IPS-20b (cell line): Measurements from ENCODE around the gene LAT.
"Not testable (repeated sequence)": the region's sequence is repeated elsewhere in the genome, so short reads cannot be mapped to it uniquely, and the experiment has no call there.

Experiments
- H3K27ac ChIP-seq: one replicate; pipeline ENCODE4 v1.5.1; 2013; ENCODE audit warnings: low read length
- H3K27me3 ChIP-seq: 2 replicates; pipeline ENCODE4 v1.6.1; 2013; ENCODE audit warnings: mild to moderate bottlenecking, low read length, inconsistent platforms; ENCODE audit not compliant: insufficient read depth
- H3K36me3 ChIP-seq: 2 replicates; pipeline ENCODE4 v1.6.1; 2013; ENCODE audit warnings: low read depth, mild to moderate bottlenecking, inconsistent platforms, low read length, moderate library complexity; ENCODE audit not compliant: insufficient read depth
- H3K4me1 ChIP-seq: 2 replicates; pipeline ENCODE4 v1.6.1; 2013; ENCODE audit warnings: mild to moderate bottlenecking, control low read depth, inconsistent platforms, low read length, moderate library complexity; ENCODE audit not compliant: insufficient read depth
- H3K4me3 ChIP-seq: 2 replicates; pipeline ENCODE4 v1.5.1; 2013; ENCODE audit warnings: mild to moderate bottlenecking, low read length, inconsistent platforms
- H3K9ac ChIP-seq: 2 replicates; pipeline ENCODE4 v1.6.1; 2013; ENCODE audit warnings: low read depth, mild to moderate bottlenecking, inconsistent platforms, low read length, moderate library complexity
- H3K9me3 ChIP-seq: 2 replicates; pipeline ENCODE4 v1.6.1; 2013; ENCODE audit warnings: mild to moderate bottlenecking, low read depth, low read length, inconsistent platforms; ENCODE audit not compliant: insufficient read depth

The LAT gene

GRCh38 chr16:28984619-28985135 is at the start of gene LAT:
TSS of gene LAT (plus strand) at chr16:28985052. CDS start at chr16:28985418, 366 bp downstream.
- H3K9me3 ChIP-seq = no peaks in the 10 kb centered on the region
- no peaks in the 10 kb centered on the region for H3K27me3 ChIP-seq
- H3K4me3 ChIP-seq = no peak within 1 kb of the TSS
- no peak within 1 kb of the TSS for H3K9ac ChIP-seq
- H3K27ac ChIP-seq = no peak within 1 kb of the TSS
- H3K36me3 ChIP-seq = peaks cover 24% of the 10 kb centered on the region; the same call in 1 of the 2 replicates
- no peaks in the 10 kb centered on the region for H3K4me1 ChIP-seq

- Histone ChIP-seq H3K27ac (no peak overlapping the region), H3K4me3 (no peak overlapping the region), H3K36me3 (no peaks in the 10 kb centered on the region), H3K9me3 (no peaks in the 10 kb centered on the region), H3K9ac (no peak overlapping the region), H3K27me3 (no peaks in the 10 kb centered on the region), H3K4me1 (no peaks in the 10 kb centered on the region)
These were observed 49.5 kb upstream of the LAT start for GRCh38 chr16:28935346-28935745.

- Histone ChIP-seq H3K4me1 (no peaks in the 10 kb centered on the region), H3K9ac (no peak overlapping the region), H3K4me3 (peak overlapping the region; percentile 56; the same call in 1 of the 2 replicates), H3K27me3 (no peaks in the 10 kb centered on the region), H3K27ac (no peak overlapping the region), H3K9me3 (no peaks in the 10 kb centered on the region), H3K36me3 (no peaks in the 10 kb centered on the region)
These were observed 48.7 kb upstream of the LAT start for GRCh38 chr16:28935924-28936783.

- Histone ChIP-seq H3K9me3 (no peaks in the 10 kb centered on the region), H3K36me3 (no peaks in the 10 kb centered on the region), H3K27me3 (no peaks in the 10 kb centered on the region), H3K9ac (no peak overlapping the region), H3K4me3 (no peak overlapping the region), H3K27ac (no peak overlapping the region), H3K4me1 (no peaks in the 10 kb centered on the region)
These were observed 48.1 kb upstream of the LAT start for GRCh38 chr16:28936784-28937155.

GRCh38 chr16:28937222-28937876 is 47.5 kb upstream of the LAT start:
- H3K27ac ChIP-seq = no peak overlapping the region

GRCh38 chr16:28938721-28939120 is 46.1 kb upstream of the LAT start:
- Histone ChIP-seq H3K4me1 (no peaks in the 10 kb centered on the region), H3K27me3 (no peaks in the 10 kb centered on the region), H3K9ac (no peak overlapping the region), H3K27ac (no peak overlapping the region), H3K4me3 (no peak overlapping the region), H3K36me3 (no peaks in the 10 kb centered on the region), H3K9me3 (no peaks in the 10 kb centered on the region)

More at GRCh38 chr16:28937222-28937876, 47.5 kb upstream of the LAT start:
- H3K4me3 ChIP-seq = no peak overlapping the region
- no peaks in the 10 kb centered on the region for H3K9me3 ChIP-seq
- H3K4me1 ChIP-seq = no peaks in the 10 kb centered on the region
- no peak overlapping the region for H3K9ac ChIP-seq
- no peaks in the 10 kb centered on the region for H3K27me3 ChIP-seq
- no peaks in the 10 kb centered on the region for H3K36me3 ChIP-seq

- not testable (repeated sequence) for H3K36me3 ChIP-seq, H3K9me3 ChIP-seq, H3K9ac ChIP-seq, H3K27me3 ChIP-seq, H3K4me3 ChIP-seq, H3K27ac ChIP-seq, H3K4me1 ChIP-seq
These were observed 45.0 kb upstream of the LAT start for GRCh38 chr16:28939825-28940224.

- H3K27ac ChIP-seq = no peak overlapping the region
- no peaks in the 10 kb centered on the region for H3K27me3 ChIP-seq
- no peaks in the 10 kb centered on the region for H3K4me1 ChIP-seq
- no peaks in the 10 kb centered on the region for H3K9me3 ChIP-seq
- H3K36me3 ChIP-seq = no peaks in the 10 kb centered on the region
- H3K4me3 ChIP-seq = no peak overlapping the region
- no peak overlapping the region for H3K9ac ChIP-seq
These were observed 41.6 kb upstream of the LAT start for GRCh38 chr16:28943281-28943680.

- H3K4me1 ChIP-seq = no peaks in the 10 kb centered on the region
- no peak overlapping the region for H3K9ac ChIP-seq
- no peaks in the 10 kb centered on the region for H3K36me3 ChIP-seq
- H3K27ac ChIP-seq = no peak overlapping the region
- H3K27me3 ChIP-seq = no peaks in the 10 kb centered on the region
- H3K4me3 ChIP-seq = no peak overlapping the region
- H3K9me3 ChIP-seq = no peaks in the 10 kb centered on the region
These were observed 38.2 kb upstream of the LAT start for GRCh38 chr16:28946681-28947080.

- H3K9ac ChIP-seq = peak within 1 kb of the TSS; percentile 95
- no peak within 1 kb of the TSS for H3K27ac ChIP-seq
- H3K4me1 ChIP-seq = no peaks in the 10 kb centered on the region
- peak within 1 kb of the TSS; percentile 93 for H3K4me3 ChIP-seq
- H3K27me3 ChIP-seq = no peaks in the 10 kb centered on the region
- no peaks in the 10 kb centered on the region for H3K9me3 ChIP-seq
- peaks cover 39% of the 10 kb centered on the region for H3K36me3 ChIP-seq
These were observed 34.0 kb upstream of the LAT start, which contains the start of gene NFATC2IP for GRCh38 chr16:28950648-28951409. TSS of gene NFATC2IP (plus strand) at chr16:28950937. CDS start at chr16:28951012, 75 bp downstream.

- Histone ChIP-seq H3K9me3 (no peaks in the 10 kb centered on the region), H3K36me3 (peaks cover 46% of the 10 kb centered on the region)
These were observed 33.4 kb upstream of the LAT start for GRCh38 chr16:28951410-28951943.

More at GRCh38 chr16:28951410-28951943, 33.4 kb upstream of the LAT start:
- Histone ChIP-seq H3K27ac (no peak overlapping the region), H3K27me3 (no peaks in the 10 kb centered on the region), H3K9ac (peak overlapping the region; percentile 95), H3K4me3 (peak overlapping the region; percentile 93), H3K4me1 (no peaks in the 10 kb centered on the region)
